Islet precursor cell (in vitro differentiated cells): ENCODE results near the gene PIEZO1.
A peak's percentile ranks its signal among the peaks of the same experiment; 100 is the strongest.
"Not testable (repeated sequence)": the region's sequence is repeated elsewhere in the genome, so short reads cannot be mapped to it uniquely, and the experiment has no call there.

ENCODE experiments used
- DNase-seq: peaks from one replicate; pipeline ENCODE4 v3.0.0-alpha.2; 2018

Gene PIEZO1

DNA sequence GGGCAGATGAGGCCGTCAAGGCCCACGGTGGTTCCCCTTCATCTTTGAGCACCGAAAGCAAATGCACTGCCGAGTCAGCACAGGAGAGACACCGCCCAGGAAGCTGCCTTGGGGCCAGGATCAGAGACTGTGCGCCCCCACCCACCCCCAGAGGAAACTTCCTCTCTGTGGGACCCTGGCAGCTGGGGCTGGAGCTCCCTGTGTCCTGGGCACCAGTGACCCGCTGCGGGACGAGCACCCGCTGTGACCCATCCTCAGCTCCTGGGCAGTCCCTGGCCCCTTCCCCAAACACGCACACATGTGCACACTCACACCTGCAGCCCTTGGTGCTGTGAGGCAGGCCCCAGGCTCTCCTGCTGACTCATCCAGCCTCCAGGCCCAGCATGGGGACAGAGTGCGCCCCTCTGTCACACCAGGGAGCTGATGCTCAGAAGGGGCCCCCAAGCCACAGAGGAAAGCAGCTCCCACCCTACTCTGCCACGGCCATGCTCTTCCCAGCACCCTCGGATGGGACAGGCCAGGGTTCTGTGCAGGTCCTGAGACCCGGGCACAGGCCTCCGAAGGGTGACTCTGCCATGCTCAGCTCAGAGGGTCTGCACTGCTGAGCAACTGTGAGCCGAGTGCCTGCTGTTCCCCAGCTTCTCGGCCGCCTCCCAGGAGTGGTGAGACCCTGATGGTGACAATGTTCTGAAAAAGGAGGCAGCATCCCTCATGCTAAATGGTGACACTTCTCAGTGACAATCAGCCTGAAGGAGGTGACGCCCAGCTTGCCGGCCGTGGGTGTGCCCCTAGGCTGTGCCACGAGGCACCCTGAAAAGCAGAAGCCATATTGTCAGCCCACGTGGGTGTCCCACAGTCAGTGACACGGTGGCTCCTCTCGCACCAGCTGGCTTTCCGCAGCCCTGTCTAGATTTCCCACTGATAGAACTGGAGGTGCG, 3.6 kb downstream of the PIEZO1 start:
- DNase-seq: peak; percentile 57

DNA sequence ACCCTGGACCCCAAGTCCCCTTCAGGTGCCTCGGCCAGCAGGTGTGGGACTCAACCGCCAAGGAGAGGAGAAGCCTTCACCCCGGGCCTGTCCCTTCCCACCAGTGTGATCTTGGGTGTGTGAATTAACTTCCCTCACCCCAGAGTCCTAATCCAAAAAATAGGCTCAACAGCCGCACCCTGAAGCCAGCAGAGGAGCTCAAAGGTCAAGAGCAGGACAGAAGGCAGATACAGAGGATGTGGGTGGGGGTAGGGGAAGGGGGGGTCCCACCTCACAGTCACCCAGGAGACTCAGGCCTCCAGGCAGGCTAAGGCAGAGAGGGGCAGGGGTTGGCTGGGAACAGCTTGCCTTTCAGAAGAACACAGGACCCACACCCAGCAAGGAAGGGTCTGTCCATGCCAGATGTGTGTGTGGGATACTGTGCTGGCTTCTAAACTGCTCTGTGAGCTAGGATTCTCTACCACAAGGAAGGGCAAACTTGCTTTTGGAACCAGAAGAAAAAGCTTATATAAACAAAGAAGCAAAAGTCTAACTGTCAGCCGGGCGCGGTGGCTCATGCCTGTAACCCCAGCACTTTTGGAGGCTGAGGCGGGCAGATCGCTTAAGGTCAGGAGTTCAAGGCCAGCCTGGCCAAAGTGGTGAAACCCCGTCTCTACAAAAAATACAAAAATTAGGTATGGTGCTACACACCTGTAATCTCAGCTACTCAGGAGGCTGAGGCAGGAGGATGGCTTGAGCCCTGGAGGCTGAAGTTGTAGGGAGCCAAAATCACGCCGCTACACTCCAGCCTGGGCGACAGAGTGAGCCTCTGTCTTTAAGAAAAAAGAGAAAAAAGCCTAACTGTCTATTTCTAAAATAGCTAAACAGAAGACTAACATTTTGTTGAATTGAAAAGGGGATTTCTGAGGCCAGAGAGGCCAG, 4.6 kb downstream of the PIEZO1 start:
- no peak for DNase-seq

DNA sequence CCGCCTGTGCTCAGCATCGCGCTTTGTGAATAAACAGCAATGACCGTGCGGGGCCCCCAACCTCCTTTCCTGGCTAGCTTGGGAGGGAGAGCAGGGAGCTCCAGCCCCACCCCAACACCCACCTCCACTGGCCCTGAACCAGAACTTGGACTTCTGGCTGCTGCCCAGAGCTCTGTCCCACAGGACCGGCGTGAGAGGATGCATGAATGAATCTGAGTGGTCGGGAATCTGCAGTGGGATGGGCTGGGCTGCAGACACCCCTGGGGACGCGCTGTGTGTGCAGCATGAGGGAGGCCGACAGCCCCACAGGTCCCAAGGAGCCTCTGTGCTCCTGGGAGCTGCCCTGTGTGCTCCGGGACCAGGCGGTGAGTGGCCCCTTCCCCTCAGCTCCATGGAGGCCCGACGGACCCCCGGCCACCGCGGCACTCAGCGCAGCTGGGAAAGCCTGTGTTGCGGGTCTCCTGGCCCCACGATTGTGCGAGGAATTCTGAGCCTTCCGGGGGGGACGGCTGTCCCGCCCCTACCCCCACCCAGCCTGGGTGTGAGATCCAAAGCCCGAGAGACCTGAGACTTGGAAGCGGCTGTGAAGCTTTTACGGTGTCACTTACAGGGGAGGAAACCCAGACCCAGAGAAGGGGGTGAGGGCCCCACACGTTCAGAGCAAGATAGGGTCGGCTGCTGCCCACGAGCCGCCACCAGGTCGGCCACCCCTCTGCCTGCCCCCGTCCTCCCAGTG, 5.4 kb downstream of the PIEZO1 start:
- DNase-seq: no peak

DNA sequence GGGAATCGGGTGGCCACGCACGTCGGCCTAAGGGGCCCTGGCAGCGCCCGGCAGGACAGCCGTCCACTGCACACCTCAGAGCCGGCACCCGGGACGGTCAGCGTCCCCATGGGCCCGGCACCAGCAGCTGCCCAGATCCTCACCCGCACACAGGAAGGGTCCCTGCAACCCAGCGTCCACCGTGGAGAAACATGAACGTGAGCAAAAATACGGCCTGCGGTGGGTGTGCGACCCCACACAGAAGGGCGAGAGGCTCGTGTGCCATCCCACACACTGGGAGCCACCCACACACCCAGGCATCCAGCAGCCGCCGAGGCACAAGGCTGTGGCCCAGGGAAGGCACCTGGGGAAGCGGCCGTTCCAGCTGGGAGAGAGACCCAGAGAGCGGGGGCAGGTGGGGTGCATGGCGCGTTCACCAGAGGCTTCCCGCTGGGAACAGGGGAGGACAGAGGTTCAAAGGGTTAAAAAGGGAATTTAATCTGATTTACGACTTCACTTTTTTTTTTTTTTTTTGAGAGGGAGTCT, 6.4 kb downstream of the PIEZO1 start:
- no peak for DNase-seq

DNA sequence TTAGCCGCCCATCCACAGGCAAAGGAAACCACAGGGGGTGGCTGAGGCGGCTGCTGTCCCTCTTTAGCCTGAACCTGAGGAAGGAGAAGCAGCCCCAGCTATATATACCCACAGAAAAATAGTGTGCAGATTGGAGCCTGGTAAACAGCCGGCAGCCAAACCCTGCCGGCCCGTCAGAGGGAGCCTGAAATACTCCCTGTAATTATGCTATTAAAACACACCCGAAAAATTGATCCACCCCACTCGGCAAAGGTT, 6.8 kb downstream of the PIEZO1 start:
- DNase-seq: no peak

DNA sequence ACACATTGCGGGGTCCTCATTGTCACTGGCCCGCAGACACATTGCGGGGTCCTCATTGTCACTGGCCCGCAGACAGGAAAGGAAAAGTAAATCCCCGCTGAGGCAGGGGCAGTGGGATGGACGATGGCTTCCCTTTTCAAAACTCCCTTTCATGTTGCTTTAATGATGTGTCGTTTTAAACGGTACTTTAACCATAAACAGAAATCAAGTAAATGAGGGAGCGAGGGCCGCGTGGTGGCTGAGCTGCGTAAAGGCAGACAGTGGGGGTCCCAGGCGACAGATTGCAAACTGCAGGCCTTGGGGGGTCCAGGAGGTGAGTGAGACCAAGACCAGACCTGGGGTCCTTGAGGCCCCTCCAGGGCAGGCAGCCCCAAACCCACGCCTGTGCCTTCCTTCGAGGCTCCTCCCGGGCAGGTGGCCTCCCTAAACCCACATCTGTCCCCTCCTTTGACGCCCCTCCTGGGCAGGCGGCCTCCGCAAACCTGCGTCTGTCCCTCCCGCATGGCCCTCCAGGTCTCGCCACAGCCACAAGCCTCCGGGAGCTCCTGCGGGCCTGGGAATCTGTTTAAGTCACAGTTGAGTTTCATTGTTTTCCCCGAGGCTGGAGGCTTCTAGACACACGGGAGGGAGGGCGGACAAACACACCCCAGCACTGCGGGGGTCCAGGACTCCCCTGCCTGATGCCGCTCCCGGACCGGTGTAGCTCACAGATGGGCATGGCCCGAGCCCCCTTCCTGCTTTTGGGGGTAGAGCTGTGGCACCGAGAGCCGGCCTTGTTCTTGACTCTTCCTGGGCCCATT, 7.3 kb downstream of the PIEZO1 start:
- peak; percentile 54 for DNase-seq

DNA sequence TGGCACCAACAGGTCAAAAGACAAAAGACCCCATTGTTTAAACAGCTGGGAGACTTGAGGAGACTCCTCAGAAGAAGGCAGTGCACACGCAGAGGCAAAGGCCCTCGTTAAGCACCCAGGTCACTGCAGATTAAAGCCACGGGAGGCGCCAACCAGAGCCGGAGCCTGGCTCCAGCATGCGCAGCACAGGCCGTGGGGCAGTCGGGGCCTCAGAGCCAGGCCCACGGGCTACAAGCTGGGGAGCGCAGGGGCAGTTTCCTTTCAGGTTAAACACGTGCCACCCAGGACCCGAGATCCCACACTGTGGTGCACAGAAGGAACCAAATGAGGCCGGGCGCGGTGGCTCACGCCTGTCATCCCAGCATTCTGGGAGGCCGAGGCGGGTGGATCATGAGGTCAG, 9.2 kb downstream of the PIEZO1 start:
- peak; percentile 55 for DNase-seq

DNA sequence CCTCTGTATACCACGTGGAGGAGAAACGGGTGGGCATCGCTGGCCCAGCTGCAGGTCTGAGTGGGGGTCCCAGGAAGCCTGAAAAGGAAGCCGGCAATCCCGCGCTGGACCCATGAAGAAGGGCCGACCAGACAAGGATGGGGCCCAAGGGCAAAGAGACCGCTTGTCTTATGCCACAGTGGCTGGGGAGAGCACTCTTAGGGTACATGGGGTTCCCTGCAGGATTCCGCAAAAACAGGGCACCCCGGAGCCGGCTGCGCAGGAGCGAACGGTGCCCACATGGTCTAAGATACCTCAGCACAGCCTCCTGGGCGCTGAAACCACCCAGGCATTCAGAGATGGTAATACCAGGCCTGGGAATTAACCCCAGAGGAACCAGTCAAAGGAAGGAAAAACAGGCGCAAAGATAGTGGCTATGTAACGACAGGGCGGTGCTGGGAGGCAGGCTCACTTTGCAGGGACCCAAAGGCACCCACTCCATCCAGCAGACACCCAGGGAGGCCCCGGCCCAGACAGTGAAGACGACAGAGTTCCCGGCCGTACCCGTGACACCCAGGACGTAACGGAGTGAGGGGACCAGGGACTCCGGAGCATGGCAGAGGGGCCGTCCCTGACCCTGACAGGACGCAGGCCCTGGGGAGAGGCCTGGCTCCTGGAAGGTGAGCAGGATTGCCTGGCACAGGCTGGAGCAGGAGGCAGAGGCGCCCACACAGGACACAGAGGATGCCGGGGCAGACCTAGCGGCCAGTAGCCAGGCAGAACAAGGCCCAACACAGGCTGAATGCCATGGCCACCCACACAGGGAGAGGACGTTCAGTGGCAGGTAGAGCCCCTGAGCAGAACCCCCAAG, 10.3 kb downstream of the PIEZO1 start:
- DNase-seq: no peak

DNA sequence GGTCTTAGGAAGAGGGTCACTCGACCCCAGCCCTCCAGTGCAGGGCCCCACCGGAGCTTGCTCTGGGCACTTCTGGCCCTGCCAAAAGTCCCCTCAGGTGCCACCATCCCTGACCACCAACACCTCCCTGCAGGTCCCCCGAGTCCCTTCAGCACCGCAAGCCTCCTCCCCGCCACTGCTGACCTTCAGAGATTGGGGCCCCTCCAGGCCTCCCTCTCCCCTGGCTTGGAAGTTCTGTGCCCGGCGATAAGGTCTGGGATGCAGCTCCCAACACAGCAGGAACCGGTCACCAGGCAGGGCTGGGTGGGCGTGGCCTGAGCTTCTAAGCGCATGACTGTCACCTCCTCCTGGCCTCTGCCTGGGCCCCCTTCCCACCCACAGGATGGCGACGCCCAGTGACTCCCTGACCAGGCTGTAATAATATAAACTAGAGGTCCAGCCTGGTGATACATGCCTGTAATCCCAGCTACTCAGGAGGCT, 11.2 kb downstream of the PIEZO1 start:
- DNase-seq: peak; percentile 89

DNA sequence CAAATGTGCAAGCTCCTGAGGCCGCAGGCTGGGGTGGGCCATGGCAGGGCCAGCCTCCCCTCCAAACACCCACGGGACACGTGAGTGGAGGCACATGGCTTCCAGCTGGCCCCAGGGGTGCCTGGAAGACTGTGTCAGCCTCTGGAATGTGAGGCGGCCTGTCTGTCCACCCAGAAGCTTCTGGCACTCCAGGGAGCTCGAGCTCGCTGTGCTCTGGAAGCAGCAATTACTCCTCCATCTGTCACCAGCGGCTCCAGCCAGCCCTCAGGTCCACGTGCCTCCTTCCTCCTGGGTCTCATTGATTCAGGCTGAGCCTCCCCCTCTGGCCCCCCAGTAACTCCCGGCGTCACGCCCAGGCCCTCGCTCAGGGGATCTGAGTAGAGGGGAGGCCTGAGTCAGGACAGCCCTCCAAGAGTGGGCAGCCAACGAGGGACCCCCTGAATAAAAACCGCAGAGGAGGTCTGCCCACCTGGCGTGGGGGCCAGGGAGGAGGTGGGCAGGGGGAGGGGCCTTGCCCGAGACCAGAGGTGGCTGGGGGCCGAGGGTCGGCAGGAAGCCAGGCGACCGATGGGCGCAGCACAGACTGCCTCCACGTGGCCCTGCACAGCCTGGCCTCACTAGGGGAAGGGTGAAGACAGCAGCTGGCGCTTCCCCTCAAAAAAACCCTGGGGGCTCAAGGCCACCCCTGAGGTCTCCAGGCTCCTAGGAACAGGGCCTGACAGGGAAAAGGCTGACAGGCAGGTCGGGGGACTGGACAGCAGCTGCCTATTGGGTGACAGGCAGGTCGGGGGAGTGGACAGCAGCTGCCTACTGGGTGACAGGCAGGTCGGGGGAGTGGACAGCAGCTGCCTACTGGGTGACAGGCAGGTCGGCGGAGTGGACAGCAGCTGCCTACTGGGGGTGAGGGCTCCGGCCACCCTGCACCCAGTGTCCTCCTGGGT, 11.9 kb downstream of the PIEZO1 start:
- DNase-seq: peak; percentile 97

DNA sequence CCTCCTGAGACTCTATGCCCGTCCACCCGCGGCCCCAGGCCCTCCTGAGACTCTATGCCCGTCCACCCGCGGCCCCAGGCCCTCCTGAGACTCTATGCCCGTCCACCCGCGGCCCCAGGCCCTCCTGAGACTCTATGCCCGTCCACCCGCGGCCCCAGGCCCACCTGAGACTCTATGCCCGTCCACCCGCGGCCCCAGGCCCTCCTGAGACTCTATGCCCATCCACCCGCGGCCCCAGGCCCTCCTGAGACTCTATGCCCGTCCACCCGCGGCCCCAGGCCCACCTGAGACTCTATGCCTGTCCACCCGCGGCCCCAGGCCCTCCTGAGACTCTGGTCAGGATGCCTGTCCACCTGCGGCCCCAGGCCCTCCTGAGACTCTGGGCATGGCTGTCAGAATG, 13.2 kb downstream of the PIEZO1 start:
- DNase-seq: not testable (repeated sequence)

DNA sequence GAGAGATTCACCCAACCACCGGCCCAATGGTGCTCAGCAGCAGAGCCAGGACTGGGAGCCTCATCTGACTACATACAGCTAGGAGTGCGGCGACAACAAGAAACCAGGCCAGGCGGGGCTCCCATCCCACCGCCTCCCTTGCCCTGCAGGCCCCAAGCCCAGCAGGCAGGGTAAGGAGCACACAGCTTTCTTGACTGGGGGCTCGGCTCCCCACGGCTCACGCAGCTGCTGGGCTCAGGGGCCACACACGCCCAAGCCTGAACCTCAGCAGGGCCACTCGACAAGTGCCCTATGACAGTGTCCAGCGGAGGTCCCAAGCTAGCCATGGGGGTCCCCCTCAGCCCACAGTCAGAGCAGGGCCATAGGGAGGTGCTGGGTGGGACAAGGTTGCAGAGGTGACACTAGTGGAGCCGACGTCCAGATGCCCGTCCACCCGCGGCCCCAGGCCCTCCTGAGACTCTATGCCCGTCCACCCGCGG, 13.7 kb downstream of the PIEZO1 start:
- DNase-seq: no peak

DNA sequence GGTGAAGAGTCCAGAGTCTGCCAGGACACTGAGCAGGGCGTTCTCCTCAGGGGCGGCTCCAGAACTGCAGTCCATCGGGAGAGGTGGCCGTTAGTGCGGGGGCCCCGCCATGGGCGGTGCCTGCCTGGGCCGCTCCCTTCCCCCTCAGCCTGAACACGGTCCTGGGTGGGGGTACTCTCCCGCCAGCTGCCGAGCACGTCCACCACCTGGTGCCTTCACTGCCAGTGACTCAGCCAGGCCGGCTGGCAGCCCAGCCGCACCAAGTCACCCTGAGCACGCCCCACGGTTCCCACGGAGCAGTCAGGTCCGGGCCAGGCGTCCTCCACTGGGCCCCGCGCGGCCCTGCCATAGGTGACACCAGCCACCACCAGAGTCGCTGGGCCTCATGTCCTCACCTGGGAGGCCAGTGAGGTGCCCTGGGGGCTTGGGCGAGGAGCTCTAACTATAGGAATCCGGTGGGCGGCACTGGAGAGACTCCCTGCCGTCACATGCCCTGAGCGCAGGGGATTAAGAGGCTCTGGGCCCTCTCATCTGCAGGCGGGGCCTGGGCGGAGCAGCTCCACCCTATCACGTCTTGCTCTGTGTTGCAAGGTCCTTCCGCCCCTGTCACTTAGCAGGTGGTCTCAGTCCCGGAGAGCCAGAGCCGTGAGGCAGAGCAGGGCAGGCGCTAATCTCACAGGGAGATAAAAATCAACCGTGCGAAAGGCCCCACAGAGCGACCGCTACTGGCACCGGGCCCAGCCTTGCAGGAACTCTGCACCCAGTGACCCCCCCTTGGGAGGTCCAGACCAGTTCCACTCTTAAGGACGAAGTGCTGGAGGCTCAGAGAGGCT, 14.3 kb downstream of the PIEZO1 start:
- peak; percentile 96 for DNase-seq

DNA sequence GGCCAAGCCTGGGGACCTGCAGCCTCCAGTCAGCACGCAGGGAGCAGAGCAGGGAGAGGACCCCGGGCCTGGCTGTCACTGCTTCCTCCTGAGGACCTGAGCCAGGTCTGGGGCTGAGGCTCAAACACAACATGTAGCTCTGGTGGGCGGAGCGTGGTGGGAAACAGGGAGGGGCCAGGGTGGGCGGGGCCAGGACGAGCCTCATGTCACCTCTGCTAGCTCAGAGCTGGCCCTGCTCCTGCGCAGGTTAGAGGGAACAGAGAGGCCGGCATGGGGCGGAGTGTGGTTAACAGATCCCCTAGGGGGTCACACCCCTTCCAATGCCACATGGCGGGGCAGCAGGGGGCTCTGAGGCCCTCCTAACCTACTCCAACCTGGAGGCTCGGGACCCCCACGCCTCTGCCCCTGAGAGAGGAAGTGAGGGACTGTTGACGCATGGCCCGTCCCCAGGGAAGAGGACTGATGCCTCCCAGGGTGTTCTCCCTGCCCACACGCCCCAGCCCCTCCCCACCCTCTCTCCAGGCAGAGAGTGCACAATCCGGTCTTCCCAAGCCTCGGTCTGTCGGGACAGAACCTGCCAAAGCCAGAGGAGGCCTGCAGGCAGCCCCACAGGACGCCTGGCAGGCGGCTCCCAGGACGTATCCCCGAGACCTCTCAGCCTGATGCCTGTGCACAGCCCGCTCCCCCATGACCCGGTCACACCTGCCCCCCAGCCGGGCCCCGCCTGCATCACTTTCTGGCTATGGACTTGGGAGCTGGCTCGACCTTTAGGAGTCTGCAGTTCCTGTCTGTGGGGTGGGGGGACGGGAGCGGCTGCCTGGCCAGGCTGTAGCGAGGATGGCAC, 15.2 kb downstream of the PIEZO1 start:
- peak; percentile 95 for DNase-seq

DNA sequence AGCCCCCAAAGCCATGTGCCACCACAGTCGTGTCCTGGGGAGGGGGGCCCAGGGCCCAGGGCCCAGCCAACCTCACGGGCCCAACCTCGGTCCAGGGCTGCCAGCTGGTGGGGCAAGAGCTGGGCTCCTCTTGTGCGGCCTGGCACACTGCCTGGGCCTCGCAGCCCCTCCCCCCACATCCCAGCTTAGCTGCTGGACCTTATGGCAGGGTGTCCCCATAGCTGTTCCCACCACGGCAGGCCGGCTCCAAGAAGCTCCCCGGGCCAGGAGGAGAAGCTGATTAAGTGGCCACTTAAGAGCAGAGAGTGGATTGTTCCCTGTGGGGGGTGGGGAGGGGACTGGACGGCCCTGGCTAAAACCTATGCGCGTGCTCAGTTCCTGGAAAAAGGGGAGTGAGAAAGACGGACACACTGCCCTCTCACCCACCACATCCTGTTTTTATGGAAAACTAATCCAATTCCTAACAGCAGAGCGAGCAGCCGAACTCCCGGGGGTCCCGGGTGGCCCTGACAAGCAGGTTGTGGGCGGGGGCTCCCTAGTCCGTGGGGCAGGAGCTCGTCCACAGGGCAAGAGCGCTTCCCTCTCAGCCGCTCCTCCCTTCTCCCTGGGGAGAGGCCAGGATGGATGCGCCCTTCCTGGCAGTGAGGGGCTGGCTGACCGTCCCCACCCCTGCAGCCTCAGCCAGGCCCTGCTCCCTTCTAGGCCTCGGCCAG, 16.8 kb downstream of the PIEZO1 start:
- DNase-seq: no peak

DNA sequence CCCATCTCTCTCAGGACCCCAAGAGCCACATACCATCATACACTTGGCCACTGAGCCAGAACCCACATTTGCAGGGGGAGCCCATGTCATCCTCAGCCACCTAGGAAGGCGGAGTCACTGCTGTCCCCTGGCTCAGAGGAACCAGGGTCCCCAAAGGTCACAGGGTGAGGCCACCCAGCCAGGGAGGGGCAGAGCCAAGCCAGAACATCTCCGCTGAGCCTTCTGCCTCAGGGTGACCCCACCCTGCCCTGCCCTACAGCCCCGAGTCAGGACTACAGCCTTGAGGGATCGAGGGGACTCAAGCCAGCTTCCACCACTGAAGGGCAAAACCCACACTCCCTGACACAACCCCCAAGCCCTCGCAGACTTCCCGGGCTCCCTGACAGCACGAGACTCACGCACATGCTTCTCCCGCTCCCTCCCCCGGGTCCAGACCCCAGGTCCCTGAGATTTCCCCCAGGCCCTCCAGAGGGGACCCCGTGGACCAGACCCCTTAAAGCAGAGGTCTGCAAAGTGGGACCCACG, 17.4 kb downstream of the PIEZO1 start:
- DNase-seq: no peak

DNA sequence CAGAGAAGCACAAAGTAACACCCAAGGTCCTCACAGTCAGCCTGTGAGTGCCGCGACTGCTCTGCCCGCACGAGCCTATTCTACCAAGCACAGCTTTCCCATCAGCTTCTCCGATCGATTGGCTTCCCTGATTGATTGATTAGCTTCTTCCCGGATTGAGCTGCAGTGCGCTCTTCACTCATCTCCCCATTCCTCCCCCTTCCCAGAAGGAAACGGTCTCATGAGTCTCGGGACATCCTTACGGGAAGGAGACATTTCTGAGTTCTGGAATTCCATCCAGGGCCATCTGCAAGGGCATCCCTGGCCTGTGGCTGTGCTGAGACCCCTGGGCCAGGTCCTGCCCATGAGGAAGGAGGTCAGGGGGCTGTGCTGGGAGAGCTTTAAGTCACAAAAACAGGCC, 18.0 kb downstream of the PIEZO1 start:
- DNase-seq: peak; percentile 54
